ENCODE data around the gene FGFR2. TPM values are rescaled to one million over a fixed set of nuclear protein-coding genes. Genes with fewer than 3 reads are reported as not detected.
A peak's percentile ranks its signal among the peaks of the same experiment; 100 is the strongest.

FGFR2 gene
- total and polyA plus RNA-seq, 9 of the 15 experiments (the other 6 are each of a cell fraction or from before 2014, with no cell fraction given) = 0.20 TPM; not detected in 8

DNA sequence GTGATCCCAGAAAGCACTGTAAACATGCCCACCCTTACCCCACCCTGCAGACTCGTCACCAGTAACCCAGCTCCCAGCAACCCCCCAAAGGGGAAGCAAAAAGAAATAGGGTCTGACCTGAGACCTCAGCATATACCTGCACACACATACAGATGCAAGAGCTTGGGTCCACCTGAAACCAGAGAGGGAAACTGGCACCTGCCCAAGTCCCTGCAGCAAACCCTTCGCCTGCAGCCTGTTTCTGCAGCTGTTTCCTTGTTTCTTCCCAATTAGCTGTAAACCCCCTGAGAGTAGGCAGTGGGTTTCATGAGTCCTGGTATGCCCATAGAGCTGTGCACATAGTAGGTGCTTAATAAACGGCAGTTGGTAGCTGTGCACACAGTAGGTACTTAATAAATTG, 140.5 kb downstream of the FGFR2 start:
- ChIA-PET CTCF (ENCODE audit: low intra/inter-chr PET ratio) (no interaction called here), POLR2A (no interaction called here)
- no peaks in the 10 kb centered on the region for H3K79me2 ChIP-seq (ENCODE audit: control insufficient read depth, insufficient read depth, low read length)
- no peaks in the 10 kb centered on the region; a peak in 1 of 5 replicates for H3K4me1 ChIP-seq (replicated peaks in 1 of 2; ENCODE audit: control insufficient read depth in 2 of 2, insufficient read depth in 2 of 2, low read length in 2 of 2)
- H3K36me3 ChIP-seq (ENCODE audit: control insufficient read depth, insufficient read depth, low read length) = no peaks in the 10 kb centered on the region
- no peak for DNase-seq (ENCODE audit: extremely low read depth in 1 of 4, low spot score in 3 of 4)
- 0% methylated on average over 2 of the region's 3 CpGs for WGBS (ENCODE audit: insufficient coverage, low coverage, missing lambda C conversion rate)
- H2AFZ ChIP-seq (ENCODE audit: low read depth, low read length) = no peak overlapping the region
- H3K4me2 ChIP-seq (ENCODE audit: insufficient read depth, low read length) = no peak overlapping the region
- in situ Hi-C loops (cut with MboI) = no loop called here
- H3K9me1 ChIP-seq (ENCODE audit: control insufficient read depth, insufficient read depth, low read length) = no peaks in the 10 kb centered on the region
- H3K9ac ChIP-seq (ENCODE audit: insufficient read depth in 1 of 2, low read depth in 2 of 2, low read length in 2 of 2) = no peak overlapping the region
- no TSS peak for BruUV-seq (replicated peaks)
- no peaks in the 10 kb centered on the region for H3K27me3 ChIP-seq (ENCODE audit: control insufficient read depth in 2 of 2, insufficient read depth in 2 of 2, low read length in 2 of 2)
- H3K4me3 ChIP-seq = no peak overlapping the region
- H3K27ac ChIP-seq (ENCODE audit: extremely low read depth, low read depth, low read length) = no peak overlapping the region
- ATAC-seq = no peak
- no peak for FAIRE-seq
- TF ChIP-seq, protein P1, sequence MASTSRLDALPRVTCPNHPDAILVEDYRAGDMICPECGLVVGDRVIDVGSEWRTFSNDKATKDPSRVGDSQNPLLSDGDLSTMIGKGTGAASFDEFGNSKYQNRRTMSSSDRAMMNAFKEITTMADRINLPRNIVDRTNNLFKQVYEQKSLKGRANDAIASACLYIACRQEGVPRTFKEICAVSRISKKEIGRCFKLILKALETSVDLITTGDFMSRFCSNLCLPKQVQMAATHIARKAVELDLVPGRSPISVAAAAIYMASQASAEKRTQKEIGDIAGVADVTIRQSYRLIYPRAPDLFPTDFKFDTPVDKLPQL (IDR thresholded peaks at IDR 0.05; ENCODE audit: extremely low read depth, insufficient read length) = no peak
- TF ChIP-seq CEBPB (tag; IDR thresholded peaks at IDR 0.05) (no peak), SRSF7 (optimal IDR thresholded peaks at IDR 0.05; ENCODE audit: low read depth, low read length) (no peak), SMAD4 (CRISPR knock-in tag; conservative IDR thresholded peaks at IDR 0.05) (no peak), ZKSCAN1 (IDR thresholded peaks at IDR 0.05; ENCODE audit: low read depth, low read length) (peak; percentile 76; the same call in 1 of the 2 replicates)
- TF ChIP-seq, protein P2, sequence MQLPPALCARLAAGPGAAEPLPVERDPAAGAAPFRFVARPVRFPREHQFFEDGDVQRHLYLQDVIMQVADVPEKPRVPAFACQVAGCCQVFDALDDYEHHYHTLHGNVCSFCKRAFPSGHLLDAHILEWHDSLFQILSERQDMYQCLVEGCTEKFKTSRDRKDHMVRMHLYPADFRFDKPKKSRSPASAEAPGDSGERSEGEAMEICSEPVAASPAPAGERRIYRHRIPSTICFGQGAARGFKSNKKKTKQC (CRISPR knock-in tag; IDR thresholded peaks at IDR 0.05) = no peak
- H3K9me3 ChIP-seq (replicated peaks; ENCODE audit: control insufficient read depth, insufficient read depth, low read depth, low read length) = no peaks in the 10 kb centered on the region
- intact Hi-C loops (cut with micrococcal nuclease) = no loop called here
- no peaks in the 10 kb centered on the region for H4K20me1 ChIP-seq (replicated peaks; ENCODE audit: control insufficient read depth, insufficient read depth, low read length)
